BE2C (cell line): ENCODE data around the gene AHCTF1. TPM values are rescaled to one million over a fixed set of nuclear protein-coding genes. Genes with fewer than 3 reads are reported as not detected.

Experiments used
- DNase-seq: peaks from one replicate; pipeline ENCODE4 v3.0.0-alpha.2; 2020
- H3K27me3 ChIP-seq: fragments of 250-450 bp; sonication (Bioruptor Pico); 2 replicates; pipeline ENCODE4 v1.5.1; 2020; ENCODE audit warnings: mild to moderate bottlenecking
- H3K36me3 ChIP-seq: fragments of 250-450 bp; sonication (Bioruptor Pico); 2 replicates; pipeline ENCODE4 v1.5.1; 2020; ENCODE audit warnings: mild to moderate bottlenecking
- H3K4me1 ChIP-seq: fragments of 250-450 bp; sonication (Bioruptor Pico); 2 replicates; pipeline ENCODE4 v1.5.1; 2020
- H3K4me3 ChIP-seq: 2 replicates; pipeline ENCODE4 v1.5.1; 2011; ENCODE audit warnings: low read depth, low read length
- H3K9me3 ChIP-seq: fragments of 250-450 bp; sonication (Bioruptor Pico); 2 replicates; pipeline ENCODE4 v1.5.1; 2020
- polyA plus RNA-seq: library from polyadenylated mRNA; unstranded; fragments of >200 nt; gene quantifications from one replicate; pipeline ENCODE4 v1.2.1, GENCODE V29; 2012; ENCODE audit warnings: low read depth, missing spikeins; ENCODE audit not compliant: insufficient read length, insufficient read depth
- TF ChIP-seq, protein P1 (sequence below): IDR thresholded peaks from 2 replicates; pipeline ENCODE4 v1.5.1; 2012; ENCODE audit warnings: mild to moderate bottlenecking, low read depth, low read length

AHCTF1 gene, protein sequence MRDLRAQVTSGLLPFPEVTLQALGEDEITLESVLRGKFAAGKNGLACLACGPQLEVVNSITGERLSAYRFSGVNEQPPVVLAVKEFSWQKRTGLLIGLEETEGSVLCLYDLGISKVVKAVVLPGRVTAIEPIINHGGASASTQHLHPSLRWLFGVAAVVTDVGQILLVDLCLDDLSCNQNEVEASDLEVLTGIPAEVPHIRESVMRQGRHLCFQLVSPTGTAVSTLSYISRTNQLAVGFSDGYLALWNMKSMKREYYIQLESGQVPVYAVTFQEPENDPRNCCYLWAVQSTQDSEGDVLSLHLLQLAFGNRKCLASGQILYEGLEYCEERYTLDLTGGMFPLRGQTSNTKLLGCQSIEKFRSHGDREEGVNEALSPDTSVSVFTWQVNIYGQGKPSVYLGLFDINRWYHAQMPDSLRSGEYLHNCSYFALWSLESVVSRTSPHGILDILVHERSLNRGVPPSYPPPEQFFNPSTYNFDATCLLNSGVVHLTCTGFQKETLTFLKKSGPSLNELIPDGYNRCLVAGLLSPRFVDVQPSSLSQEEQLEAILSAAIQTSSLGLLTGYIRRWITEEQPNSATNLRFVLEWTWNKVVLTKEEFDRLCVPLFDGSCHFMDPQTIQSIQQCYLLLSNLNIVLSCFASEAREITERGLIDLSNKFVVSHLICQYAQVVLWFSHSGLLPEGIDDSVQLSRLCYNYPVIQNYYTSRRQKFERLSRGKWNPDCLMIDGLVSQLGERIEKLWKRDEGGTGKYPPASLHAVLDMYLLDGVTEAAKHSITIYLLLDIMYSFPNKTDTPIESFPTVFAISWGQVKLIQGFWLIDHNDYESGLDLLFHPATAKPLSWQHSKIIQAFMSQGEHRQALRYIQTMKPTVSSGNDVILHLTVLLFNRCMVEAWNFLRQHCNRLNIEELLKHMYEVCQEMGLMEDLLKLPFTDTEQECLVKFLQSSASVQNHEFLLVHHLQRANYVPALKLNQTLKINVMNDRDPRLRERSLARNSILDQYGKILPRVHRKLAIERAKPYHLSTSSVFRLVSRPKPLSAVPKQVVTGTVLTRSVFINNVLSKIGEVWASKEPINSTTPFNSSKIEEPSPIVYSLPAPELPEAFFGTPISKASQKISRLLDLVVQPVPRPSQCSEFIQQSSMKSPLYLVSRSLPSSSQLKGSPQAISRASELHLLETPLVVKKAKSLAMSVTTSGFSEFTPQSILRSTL (N-terminal part only)
- polyA plus RNA-seq, result 36.6 TPM

DNA sequence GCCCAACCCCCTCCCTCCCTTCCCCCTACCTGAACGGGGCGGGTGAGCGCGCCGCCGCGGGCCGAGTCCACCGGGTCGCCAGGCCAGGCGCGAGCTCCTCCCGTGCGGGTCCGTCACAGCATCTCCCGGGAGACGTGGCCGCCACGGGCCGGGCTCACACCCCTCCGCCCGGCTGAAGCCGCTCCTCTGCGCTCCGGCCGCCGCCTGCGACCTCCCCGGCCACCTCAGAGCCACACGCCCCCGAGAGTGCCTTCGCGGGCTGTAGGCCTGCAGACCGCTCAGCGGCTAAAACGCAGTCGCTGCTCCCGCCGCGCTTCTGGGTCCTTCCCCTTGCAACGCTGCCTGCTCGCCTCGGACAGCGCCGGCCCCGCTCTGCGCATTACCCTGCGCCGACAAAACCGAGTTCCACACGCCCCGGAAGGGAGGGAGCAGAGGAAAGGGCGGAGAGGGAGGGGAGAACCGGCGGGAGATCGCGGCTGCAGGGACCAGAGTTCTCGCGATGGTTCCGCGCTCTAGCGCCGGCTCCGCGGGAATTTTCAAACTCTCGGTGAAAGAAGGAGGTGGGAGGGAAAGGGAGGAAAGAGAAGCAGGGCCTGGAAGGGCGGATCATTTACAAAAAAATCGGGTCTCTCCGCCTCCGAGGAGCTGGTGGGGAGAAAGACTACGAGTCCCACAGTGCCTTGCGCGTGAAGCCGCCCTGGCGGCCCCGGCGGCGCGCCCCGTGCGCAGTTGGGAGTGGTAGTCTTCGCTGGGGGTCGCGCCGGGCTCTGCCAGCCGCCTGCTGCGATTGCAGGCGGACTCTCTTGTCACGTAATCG lies at the start of gene AHCTF1:
TSS of gene AHCTF1 (minus strand) at position 400 of the 817 bp plus-strand sequence. CDS start 13,578 bp downstream, outside the sequence.
- TF ChIP-seq, protein P1, sequence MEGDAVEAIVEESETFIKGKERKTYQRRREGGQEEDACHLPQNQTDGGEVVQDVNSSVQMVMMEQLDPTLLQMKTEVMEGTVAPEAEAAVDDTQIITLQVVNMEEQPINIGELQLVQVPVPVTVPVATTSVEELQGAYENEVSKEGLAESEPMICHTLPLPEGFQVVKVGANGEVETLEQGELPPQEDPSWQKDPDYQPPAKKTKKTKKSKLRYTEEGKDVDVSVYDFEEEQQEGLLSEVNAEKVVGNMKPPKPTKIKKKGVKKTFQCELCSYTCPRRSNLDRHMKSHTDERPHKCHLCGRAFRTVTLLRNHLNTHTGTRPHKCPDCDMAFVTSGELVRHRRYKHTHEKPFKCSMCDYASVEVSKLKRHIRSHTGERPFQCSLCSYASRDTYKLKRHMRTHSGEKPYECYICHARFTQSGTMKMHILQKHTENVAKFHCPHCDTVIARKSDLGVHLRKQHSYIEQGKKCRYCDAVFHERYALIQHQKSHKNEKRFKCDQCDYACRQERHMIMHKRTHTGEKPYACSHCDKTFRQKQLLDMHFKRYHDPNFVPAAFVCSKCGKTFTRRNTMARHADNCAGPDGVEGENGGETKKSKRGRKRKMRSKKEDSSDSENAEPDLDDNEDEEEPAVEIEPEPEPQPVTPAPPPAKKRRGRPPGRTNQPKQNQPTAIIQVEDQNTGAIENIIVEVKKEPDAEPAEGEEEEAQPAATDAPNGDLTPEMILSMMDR, result no peak
- Histone ChIP-seq H3K36me3 (peaks cover 24% of the 10 kb centered on the region), H3K27me3 (no peaks in the 10 kb centered on the region), H3K4me1 (no peaks in the 10 kb centered on the region), H3K9me3 (no peaks in the 10 kb centered on the region), H3K4me3 (peak within 1 kb of the TSS; percentile 89)
- peak; percentile 97 for DNase-seq

DNA sequence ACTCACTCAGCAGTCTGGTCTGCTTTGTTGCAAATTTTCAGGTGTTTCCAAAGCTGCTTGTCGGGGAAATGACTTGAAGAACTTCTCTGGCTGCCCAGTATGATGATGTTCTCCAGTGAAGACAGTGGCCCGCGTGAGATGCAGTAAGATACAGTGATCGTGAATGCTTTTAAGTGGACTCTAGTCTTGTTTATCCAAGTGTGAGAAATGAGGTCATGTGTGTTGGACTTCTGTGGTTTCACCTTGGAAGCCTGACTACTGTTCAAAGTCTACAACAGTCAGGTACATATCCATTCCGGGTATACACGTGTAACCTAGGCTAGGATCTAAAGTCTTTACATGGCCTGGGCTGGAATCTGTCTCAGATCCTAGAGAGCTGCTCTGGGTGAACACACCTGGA lies 47.0 kb upstream of the AHCTF1 start:
- Histone ChIP-seq H3K4me3 (no peak overlapping the region), H3K4me1 (no peaks in the 10 kb centered on the region), H3K9me3 (peaks cover 3% of the 10 kb centered on the region; the same call in 1 of the 2 replicates), H3K36me3 (peaks cover 4% of the 10 kb centered on the region), H3K27me3 (no peaks in the 10 kb centered on the region)
- DNase-seq, result no peak
- TF ChIP-seq, protein P1, result no peak

DNA sequence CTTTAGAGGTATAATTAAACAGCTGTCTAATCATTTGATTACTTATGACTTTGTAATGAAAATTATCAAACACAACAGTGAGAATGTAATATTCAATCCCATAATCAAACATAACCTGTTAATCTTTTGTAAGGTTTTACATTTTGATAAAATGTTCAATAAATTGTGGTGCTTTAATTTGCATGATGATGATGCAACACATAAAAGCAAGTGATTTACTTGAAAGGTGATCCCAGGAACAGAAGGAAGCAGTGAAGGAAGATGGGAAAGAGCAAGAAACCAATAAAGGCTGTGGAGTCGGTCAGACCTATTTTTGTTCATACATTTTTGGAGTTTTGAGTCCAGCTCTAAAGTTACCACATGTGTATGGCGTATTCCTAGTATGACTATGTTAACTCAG lies 46.5 kb upstream of the AHCTF1 start:
- Histone ChIP-seq H3K4me1 (no peaks in the 10 kb centered on the region), H3K36me3 (peaks cover under 1% of the 10 kb centered on the region), H3K4me3 (no peak overlapping the region), H3K9me3 (peaks cover 3% of the 10 kb centered on the region; the same call in 1 of the 2 replicates), H3K27me3 (no peaks in the 10 kb centered on the region)
- no peak for DNase-seq
- TF ChIP-seq, protein P1, result no peak

DNA sequence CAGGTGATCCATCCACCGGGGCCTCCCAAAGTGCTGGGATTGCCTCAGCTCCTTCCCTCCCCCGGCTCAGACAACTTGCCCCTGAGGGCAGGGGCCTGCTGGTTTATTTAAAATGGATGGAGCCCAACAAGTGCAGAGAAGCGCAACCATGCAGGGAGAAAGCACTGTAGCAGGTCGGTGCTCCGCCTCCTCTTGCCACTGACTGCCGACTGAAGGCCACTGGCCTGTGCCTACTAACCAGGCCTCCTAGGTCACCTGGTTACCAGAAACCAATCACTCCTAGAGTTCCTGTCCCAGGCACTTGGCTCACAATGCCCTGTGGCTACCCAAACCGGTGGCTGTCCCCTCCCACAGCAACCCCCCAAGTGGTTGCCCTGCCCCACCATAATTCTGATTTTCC lies 40.2 kb upstream of the AHCTF1 start:
- Histone ChIP-seq H3K4me3 (no peak overlapping the region), H3K36me3 (no peaks in the 10 kb centered on the region; the same call in 1 of the 2 replicates), H3K27me3 (no peaks in the 10 kb centered on the region), H3K9me3 (peaks cover 3% of the 10 kb centered on the region; the same call in 1 of the 2 replicates), H3K4me1 (no peaks in the 10 kb centered on the region)
- TF ChIP-seq, protein P1, result no peak
- DNase-seq, result no peak

DNA sequence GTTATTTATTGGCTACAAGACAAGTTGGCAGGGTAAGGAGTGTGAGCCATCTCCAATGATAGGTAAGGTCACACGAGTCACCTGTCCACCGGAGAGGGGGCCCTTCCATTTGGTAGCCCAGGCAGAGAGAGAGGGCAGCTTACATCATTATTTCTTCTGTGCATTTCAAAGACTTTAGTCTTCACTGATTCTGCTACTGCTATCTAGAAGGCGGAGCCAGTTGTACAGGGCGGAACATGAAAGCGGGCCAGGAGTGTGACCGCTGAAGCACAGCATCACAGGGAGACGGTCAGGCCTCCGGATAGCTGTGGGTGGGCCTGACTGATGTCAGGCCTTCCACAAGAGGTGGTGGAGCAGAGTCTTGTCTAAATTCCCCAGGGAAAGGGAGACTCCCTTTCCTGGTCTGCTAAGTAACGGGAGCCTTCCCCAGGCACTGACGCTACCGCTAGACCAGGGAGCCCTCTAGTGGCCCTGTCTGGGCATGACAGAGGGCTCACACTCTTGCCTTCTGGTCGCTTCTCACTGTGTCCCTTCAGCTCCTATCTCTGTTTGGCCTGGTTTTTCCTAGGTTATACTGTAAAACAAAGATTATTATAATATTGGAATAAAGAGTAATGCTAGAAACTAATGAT lies 39.5 kb upstream of the AHCTF1 start:
- no peaks in the 10 kb centered on the region for H3K4me1 ChIP-seq

More for the DNA sequence above, 39.5 kb upstream of the AHCTF1 start:
- no peak overlapping the region for H3K4me3 ChIP-seq
- H3K27me3 ChIP-seq, result no peaks in the 10 kb centered on the region
- H3K9me3 ChIP-seq, result peaks cover 3% of the 10 kb centered on the region; the same call in 1 of the 2 replicates
- H3K36me3 ChIP-seq, result peaks cover 3% of the 10 kb centered on the region
- peak; percentile 77 for DNase-seq
- TF ChIP-seq, protein P1, result peak; percentile 92
